ENCODE measurements around the gene GCAT.

GCAT gene

DNA sequence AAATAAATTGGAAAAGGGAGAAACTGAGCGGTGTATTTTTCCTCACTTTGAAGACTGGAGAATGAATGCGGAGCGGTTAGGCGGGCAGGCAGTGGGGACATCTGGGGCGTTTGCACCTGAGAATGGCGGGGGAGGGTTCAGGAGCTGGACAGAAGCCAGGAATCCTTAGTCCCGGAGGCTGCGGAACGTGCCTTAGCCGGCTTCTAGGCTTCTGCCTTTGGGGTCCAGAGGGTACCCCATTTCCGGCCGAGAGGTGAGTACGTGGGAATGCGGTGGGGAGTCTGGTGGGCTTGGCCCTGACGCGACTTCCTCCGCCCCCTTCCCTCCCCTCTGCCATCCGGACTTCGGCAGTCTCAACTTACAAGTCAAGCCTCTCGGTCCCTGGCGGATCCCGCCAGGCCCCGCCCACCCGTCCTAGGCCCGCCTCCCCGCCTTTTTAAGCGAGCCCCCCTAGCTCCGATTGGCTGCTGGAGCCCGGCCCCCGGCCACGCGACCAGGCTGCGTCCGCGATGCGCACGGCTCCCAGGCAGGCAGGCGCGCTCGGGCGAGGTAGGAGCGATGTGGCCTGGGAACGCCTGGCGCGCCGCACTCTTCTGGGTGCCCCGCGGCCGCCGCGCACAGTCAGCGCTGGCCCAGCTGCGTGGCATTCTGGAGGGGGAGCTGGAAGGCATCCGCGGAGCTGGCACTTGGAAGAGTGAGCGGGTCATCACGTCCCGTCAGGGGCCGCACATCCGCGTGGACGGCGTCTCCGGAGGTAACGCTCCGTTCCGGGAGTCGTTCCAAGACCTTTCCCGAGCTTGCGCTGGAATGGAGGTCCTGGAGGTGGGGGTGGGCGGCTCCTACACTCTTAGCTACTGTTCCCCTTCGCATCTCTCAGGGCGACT, at the start of gene GCAT:
Gene GCAT, plus strand, starts transcription at position 525 of the 884 bp plus-strand sequence. Its CDS starts 34 bp downstream, at position 559.
- peak; percentile 64 to 84 for DNase-seq (ENCODE audit: low read depth in 1 of 2, low spot score in 1 of 2)

DNA sequence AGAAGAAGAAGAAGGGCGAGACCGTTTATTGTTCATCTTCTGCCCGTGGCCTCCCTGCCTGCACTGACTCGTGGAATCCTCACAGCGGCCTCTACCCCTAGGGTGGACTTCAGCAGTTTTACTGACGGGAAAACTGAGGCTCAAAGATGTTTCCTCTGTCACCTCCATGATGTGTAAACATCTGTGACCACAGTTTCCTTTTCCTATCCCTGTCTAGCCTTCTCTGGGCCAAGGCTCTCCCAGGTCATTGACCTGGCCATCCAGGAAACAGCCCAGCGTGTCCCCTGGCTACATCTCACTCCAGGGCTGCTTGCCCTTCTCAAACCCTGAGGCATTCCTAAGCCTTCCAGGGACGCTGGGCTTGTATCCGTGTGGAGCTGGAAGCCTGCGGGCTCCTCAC, 49.0 kb upstream of the GCAT start:
- no peak for DNase-seq (ENCODE audit: low read depth in 1 of 2, low spot score in 1 of 2)

DNA sequence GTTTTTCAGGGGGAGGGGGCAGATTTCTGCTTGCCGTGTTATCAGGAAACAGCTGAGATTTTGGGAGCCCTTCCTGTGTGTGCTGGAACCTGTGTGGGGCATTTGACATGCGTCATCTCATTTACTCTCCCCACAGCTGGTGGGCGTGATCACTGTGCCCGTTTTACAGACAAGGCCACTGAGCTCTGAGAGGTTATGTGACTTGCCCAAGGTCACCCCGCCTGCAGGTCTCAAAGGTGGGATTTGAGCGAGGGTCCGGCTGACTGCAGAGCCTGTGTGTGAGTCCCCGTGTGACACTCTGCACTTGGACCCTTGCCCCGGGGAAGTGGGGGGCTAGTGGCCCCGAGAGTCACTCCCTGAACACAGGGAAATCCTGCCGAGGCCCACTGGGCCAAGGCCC, 48.5 kb upstream of the GCAT start:
- no peak for DNase-seq (ENCODE audit: low read depth in 1 of 2, low spot score in 1 of 2)

GRCh38 chr22:37760152-37760551, 47.6 kb upstream of the GCAT start:
- DNase-seq (ENCODE audit: low read depth in 1 of 2, low spot score in 1 of 2): no peak

GRCh38 chr22:37762389-37762836, 45.3 kb upstream of the GCAT start:
- DNase-seq (ENCODE audit: low read depth in 1 of 2, low spot score in 1 of 2): no peak

DNA sequence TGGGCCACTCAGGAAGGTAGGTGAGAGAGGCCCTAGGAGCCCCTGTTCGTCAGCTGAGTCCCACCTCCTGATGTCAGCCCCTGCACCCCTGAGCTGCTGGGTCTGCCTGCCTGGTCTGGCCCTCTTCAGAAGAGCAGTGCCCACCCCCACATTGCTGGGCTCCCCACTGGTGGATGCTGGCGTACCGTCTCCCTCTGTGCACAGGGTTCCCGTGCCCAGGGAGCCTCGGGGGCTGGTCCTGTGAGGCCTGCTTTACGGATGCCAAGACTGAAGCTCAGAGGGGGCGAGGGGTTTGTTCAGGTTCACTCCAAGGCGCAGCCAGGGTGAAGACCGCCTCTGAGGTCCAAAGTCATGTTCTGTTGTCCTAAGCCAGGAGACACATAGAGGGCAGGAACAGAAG, 44.7 kb upstream of the GCAT start:
- no peak for DNase-seq (ENCODE audit: low read depth in 1 of 2, low spot score in 1 of 2)

- no peak for DNase-seq (ENCODE audit: low read depth in 1 of 2, low spot score in 1 of 2)
Measured at GRCh38 chr22:37763652-37764051, 44.1 kb upstream of the GCAT start.

GRCh38 chr22:37764622-37765021, 43.1 kb upstream of the GCAT start:
- DNase-seq (ENCODE audit: low read depth in 1 of 2, low spot score in 1 of 2): no peak

DNA sequence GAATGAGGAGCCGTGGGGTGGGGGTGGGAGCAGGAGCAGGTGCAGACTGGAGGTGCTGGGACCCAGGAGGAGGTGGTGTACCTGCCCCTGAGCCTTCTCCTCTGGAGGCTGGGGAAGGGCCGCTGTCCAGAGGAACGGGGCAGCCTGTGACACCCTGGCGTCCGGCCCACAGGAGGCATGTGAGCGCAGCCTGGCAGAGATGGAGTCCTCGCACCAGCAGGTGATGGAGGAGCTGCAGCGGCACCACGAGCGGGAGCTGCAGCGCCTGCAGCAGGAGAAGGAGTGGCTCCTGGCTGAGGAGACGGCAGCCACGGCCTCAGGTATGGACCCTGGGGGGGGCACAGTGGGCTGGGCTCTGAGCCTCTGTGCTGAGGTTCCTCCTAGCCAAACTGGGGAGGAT, 42.2 kb upstream of the GCAT start:
- DNase-seq (ENCODE audit: low read depth in 1 of 2, low spot score in 1 of 2): no peak

DNA sequence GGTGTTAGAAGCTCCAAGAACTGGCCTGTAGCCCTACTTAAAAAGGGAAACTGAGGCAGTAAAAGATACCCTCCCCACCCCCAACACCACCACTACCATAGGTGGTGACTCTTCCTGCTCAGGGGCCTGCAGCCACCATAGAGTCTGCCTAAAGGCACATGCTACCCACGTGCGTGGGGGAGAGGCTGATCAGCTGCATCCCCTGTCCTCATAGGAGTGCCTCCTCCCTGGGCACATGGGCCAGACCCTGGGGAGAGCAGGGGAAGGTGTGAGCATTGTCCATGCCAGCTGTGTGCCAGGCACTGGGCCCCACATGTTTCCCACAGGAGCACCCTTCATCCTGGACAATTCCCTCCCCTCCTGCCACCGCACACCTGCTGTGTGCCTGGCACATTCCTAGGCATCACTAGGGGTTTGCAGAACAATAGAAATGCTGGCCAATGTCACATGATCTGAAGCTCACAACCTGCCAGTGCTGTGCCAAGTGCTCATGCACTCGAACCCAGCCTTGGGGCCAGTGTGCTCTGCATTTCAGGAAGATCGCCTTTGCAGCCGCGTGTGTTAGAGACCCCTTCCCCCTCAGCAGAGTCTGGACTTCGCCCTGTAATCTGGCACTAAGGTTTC, 41.7 kb upstream of the GCAT start:
- DNase-seq (ENCODE audit: low read depth in 1 of 2, low spot score in 1 of 2): no peak

DNA sequence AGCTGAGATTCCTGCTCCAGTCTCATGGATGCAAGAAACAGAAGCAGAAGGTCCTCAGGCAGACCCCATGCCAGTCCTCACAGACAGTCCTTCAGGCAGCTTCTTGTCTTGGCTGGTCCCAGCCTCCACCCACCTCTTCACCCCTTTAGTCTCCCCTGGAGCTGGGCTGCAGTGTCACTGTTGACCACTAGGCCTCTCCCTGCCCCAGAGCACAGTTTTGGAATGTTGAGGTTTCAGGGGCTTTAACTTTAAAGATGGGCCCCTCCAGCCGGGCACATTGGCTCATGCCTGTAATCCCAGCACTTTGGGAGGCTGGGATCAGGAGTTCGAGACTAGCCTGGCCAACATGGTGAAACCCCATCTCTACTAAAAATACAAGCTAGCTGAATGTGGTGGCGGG, 39.5 kb upstream of the GCAT start:
- no peak for DNase-seq (ENCODE audit: low read depth in 1 of 2, low spot score in 1 of 2)

DNA sequence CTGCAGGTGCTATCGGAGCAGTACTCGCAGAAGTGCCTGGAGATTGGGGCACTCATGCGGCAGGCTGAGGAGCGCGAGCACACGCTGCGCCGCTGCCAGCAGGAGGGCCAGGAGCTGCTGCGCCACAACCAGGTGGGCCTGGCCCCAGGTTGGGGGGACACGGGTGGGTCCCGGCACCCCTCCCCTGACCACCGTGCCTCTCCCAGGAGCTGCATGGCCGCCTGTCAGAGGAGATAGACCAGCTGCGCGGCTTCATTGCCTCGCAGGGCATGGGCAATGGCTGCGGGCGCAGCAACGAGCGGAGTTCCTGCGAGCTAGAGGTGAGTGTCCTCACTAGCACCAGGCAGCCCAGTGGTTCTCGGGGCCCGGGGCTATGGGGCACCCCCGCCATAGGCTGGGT, 38.7 kb upstream of the GCAT start:
- no peak for DNase-seq (ENCODE audit: low read depth in 1 of 2, low spot score in 1 of 2)

- no peak for DNase-seq (ENCODE audit: low read depth in 1 of 2, low spot score in 1 of 2)
Measured at GRCh38 chr22:37771081-37771480, 36.7 kb upstream of the GCAT start.

- no peak for DNase-seq (ENCODE audit: low read depth in 1 of 2, low spot score in 1 of 2)
Measured at GRCh38 chr22:37771702-37772427, 35.9 kb upstream of the GCAT start.

DNA sequence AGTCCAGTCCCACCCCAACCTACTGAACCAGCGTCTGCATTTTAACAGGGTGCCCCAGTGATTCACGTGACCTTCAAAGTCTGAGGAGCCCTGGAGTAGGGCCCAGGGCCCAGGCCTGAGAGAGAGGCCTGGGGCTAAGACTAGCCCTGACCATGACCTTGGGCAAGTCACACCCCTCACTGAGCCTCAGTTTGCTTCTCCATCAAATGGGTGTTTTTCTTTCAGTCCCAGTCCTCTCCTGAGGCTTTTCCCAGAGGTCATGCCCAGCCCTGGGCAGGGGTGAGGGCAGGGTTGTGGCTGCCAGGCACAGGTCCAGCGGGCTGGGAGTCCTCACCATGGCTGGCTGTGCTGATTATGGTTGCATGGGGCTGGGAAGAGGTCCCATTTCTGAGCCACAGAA, 33.0 kb upstream of the GCAT start:
- no peak for DNase-seq (ENCODE audit: low read depth in 1 of 2, low spot score in 1 of 2)

GRCh38 chr22:37775785-37776638, 31.7 kb upstream of the GCAT start:
- DNase-seq (ENCODE audit: low read depth in 1 of 2, low spot score in 1 of 2): no peak

- DNase-seq (ENCODE audit: low read depth in 1 of 2, low spot score in 1 of 2): no peak
Measured at GRCh38 chr22:37776639-37777005, 31.1 kb upstream of the GCAT start.

- no peak for DNase-seq (ENCODE audit: low read depth in 1 of 2, low spot score in 1 of 2)
Measured at GRCh38 chr22:37777122-37777687, 30.5 kb upstream of the GCAT start.

- DNase-seq (ENCODE audit: low read depth in 1 of 2, low spot score in 1 of 2): no peak
Measured at GRCh38 chr22:37778370-37779009, 29.2 kb upstream of the GCAT start.

DNA sequence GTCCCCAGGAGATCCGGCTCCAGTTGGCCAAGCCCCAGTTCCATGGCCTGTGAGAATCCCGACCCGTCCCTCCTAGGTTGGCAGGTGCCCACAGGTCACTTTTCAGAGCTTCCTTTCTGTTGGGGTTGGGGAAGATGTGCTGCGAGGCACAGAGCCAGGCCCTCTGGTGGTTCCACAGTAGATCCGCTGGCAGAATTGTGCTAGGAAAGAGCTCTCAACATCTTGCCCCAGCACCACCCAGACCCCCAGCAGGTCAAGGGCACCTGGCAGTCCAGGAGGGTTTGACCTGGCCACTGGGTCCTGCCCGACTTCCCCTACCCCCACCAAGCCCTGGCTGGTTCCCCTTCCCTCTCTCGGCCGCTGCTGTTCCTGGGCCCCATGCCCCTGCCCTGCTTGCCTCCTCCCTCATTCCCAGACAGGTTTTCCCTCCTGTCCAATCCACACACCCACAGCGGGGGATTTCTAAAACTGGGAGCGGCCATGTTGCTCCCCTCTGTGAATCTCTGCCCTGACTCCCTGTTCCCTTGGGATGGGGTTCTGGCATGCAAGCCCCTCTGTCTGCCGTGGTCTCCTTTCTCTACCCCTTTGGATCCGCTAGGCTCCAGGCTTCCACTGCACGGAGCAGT, 26.2 kb upstream of the GCAT start:
- no peak for DNase-seq (ENCODE audit: low read depth in 1 of 2, low spot score in 1 of 2)
